ENCODE results near the gene PPARD. TPM values are rescaled to one million over a fixed set of nuclear protein-coding genes. Genes with fewer than 3 reads are reported as not detected.

Gene PPARD
- total and polyA plus RNA-seq, 8 donors = 21.0 to 28.4 (median 23.9) TPM

DNA sequence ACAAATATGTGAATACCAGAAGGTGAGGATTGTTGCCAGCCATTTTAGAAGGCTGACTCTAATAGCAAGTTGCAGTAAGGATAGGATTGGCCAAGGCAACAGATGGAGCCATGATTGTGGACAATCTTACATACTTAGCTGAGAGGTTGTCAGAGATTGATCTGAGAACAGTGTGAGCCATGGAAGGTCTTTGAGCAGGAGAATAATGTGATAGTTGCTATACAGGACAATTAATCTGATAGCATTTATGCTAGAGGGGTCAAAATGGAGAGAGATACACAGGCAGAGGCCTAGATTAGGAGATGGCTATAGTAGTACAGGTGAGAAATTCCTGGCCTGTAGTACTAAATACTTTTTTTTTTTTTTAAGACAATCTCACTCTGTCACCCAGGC lies 23.8 kb downstream of the PPARD start:
- Histone ChIP-seq H3K27me3 (no peaks in the 10 kb centered on the region), H3K36me3 (peaks cover 0 to 6% of the 10 kb centered on the region in 2 donors), H3K9me3 (no peaks in the 10 kb centered on the region), H3K4me1 (peaks cover 24 to 45% of the 10 kb centered on the region in 2 donors), H3K4me3 (no peak overlapping the region), H3K27ac (no peak overlapping the region)
- ATAC-seq = no peak
- DNase-seq = no peak
- TF ChIP-seq, protein P1, sequence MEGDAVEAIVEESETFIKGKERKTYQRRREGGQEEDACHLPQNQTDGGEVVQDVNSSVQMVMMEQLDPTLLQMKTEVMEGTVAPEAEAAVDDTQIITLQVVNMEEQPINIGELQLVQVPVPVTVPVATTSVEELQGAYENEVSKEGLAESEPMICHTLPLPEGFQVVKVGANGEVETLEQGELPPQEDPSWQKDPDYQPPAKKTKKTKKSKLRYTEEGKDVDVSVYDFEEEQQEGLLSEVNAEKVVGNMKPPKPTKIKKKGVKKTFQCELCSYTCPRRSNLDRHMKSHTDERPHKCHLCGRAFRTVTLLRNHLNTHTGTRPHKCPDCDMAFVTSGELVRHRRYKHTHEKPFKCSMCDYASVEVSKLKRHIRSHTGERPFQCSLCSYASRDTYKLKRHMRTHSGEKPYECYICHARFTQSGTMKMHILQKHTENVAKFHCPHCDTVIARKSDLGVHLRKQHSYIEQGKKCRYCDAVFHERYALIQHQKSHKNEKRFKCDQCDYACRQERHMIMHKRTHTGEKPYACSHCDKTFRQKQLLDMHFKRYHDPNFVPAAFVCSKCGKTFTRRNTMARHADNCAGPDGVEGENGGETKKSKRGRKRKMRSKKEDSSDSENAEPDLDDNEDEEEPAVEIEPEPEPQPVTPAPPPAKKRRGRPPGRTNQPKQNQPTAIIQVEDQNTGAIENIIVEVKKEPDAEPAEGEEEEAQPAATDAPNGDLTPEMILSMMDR (IDR thresholded peaks at IDR 0.05) = no peak
- intact Hi-C loops (cut with DNase I) = no loop called here

DNA sequence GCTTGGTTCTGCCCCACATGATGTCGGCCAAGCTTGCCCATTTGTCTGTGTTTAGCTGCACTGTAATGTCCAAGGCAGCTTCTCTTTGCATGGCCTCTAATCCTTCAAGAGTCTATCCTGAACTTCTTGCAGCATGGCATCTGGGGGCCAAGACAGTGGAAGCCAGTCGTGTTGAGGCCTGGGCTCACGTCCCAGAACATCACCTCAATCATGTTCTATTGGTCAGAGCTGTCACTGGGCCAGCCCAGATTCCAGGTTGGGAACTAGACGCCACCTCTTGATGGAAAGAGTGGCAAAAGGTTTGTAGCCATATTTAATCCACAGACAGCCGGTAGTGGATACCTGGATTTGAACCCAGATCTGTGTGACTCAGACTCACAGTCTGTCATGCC lies 25.3 kb downstream of the PPARD start:
- Histone ChIP-seq H3K27me3 (no peaks in the 10 kb centered on the region), H3K9me3 (no peaks in the 10 kb centered on the region), H3K27ac (no peak overlapping the region), H3K36me3 (peaks cover 0 to 6% of the 10 kb centered on the region in 2 donors), H3K4me3 (no peak overlapping the region), H3K4me1 (peaks cover 24 to 58% of the 10 kb centered on the region in 2 donors)
- ATAC-seq = no peak
- TF ChIP-seq, protein P1 (IDR thresholded peaks at IDR 0.05) = no peak
- intact Hi-C loops (cut with DNase I) = no loop called here
- DNase-seq = no peak

DNA sequence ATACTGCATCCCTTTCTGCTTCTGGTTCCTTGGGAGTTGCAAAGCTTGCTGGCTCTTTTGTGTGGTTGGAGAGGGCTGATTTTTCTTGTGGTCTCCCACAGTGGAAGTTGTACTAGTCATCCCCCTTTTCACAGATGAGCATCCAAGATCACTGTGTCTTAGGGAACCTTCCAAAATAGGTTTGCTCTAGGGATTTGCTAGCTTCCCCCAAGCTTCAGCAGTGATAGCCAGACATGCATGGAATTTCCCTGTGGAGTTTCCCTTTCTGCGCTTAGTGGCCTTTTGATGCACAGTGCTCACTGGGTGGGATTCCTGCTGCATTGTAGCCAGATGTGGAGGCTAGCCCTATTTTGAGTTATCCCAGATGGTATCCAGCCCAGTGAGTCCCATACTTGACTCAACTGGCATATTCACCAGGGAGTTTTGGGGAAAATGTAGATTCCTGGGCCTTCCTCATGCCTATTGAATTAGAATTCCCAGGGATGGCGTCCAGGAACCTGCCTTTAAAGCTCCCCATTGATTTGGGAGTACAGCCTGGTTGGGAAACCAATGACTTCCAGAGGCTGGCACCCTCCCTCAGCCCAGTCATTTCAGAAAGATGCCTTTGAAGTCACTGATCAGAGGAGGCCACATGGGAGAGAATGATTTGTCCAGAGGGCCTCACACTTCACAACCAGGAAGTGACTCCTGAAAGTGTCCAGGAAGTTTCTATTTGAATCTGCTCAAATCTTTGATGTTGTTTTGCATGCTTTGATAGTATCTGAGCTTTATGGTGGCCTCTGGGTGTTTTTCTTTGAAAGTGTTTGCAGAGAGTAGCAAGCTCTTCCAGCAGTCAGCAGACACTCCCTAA lies 25.9 kb downstream of the PPARD start:
- ATAC-seq (no peak), DNase-seq (no peak)
- peak overlapping the region in 1 of 2 donors; percentile 30 for H3K27ac ChIP-seq
- peaks cover 0 to 6% of the 10 kb centered on the region in 2 donors for H3K36me3 ChIP-seq
- intact Hi-C loops (cut with DNase I) = no loop called here
- no peaks in the 10 kb centered on the region for H3K9me3 ChIP-seq
- H3K27me3 ChIP-seq = no peaks in the 10 kb centered on the region
- no peak overlapping the region for H3K4me3 ChIP-seq
- peaks cover 24 to 52% of the 10 kb centered on the region in 2 donors for H3K4me1 ChIP-seq
- TF ChIP-seq, protein P1 (IDR thresholded peaks at IDR 0.05) = no peak

DNA sequence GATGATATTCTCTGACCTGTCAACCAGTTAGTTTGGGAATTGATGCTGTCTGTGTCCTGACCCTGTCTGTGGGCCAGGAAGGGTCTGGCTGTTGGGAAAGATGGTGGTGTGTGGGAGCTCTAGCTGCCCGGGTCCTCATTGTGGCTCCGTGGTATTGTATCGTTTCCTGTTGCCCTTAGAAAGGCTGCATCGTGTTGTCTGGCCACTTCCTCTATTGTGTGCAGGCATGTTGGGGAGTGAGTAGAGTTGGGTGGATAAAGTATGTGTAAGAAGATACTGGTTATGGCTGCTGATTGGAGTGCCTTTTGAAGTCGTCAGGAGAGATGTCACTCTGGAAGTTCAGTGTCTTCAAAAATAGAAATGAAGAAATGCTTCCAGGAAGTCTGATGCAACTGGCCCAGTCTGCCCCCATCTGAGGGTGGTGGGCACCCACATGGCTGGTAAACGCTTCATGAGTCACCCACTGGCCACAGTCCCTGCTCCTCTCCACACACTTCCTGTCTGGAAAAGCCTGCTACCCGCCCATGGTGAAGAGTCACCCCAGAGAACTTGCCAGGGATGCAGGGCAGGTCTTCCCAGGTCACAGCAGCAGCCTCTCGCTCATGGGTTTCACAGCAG lies 27.9 kb downstream of the PPARD start:
- TF ChIP-seq, protein P1 (IDR thresholded peaks at IDR 0.05) = no peak
- Histone ChIP-seq H3K36me3 (peaks cover 0 to 6% of the 10 kb centered on the region in 2 donors), H3K27me3 (no peaks in the 10 kb centered on the region), H3K9me3 (no peaks in the 10 kb centered on the region), H3K27ac (peak overlapping the region; percentile 48 to 79), H3K4me3 (no peak overlapping the region), H3K4me1 (peaks cover 24 to 49% of the 10 kb centered on the region in 2 donors)
- ATAC-seq (peak; percentile 87), DNase-seq (peak in 2 of 4 donors; percentile 85)
- intact Hi-C loops (cut with DNase I) = no loop called here
